RWPE2 (cell line): ENCODE results near the gene WASL.

Experiments
- ATAC-seq: fragments of 200-7000 bp; cut with Tn5 transposase; 3 replicates; pipeline ENCODE4 v1.9.1; 2021; ENCODE audit warnings: low read depth
- DNase-seq: peaks from one replicate; pipeline ENCODE4 v3.0.0-alpha.2; 2020; ENCODE audit warnings: low spot score
- H3K27ac ChIP-seq: fragments of 450-650 bp; 2 replicates; pipeline ENCODE4 v1.5.1; 2017; ENCODE audit warnings: mild to moderate bottlenecking; ENCODE audit not compliant: poor library complexity, severe bottlenecking
- H3K27me3 ChIP-seq: fragments of 250-450 bp; sonication (Bioruptor Pico); 2 replicates; pipeline ENCODE4 v1.5.1; 2021; ENCODE audit warnings: mild to moderate bottlenecking, moderate library complexity; ENCODE audit not compliant: insufficient read depth, poor library complexity, severe bottlenecking
- H3K36me3 ChIP-seq: fragments of 250-450 bp; sonication (Bioruptor Pico); 2 replicates; pipeline ENCODE4 v1.5.1; 2020; ENCODE audit warnings: low read depth, mild to moderate bottlenecking, moderate library complexity
- H3K4me1 ChIP-seq: fragments of 250-450 bp; sonication (Bioruptor Pico); 2 replicates; pipeline ENCODE4 v1.5.1; 2021; ENCODE audit warnings: mild to moderate bottlenecking, moderate library complexity; ENCODE audit not compliant: insufficient read depth, poor library complexity, severe bottlenecking
- H3K4me3 ChIP-seq: fragments of 250-450 bp; sonication (Bioruptor Pico); 2 replicates; pipeline ENCODE4 v1.5.1; 2021; ENCODE audit warnings: mild to moderate bottlenecking, moderate library complexity; ENCODE audit not compliant: severe bottlenecking
- H3K9me3 ChIP-seq: fragments of 250-450 bp; sonication (Bioruptor Pico); 2 replicates; pipeline ENCODE4 v1.5.1; 2021; ENCODE audit warnings: mild to moderate bottlenecking, moderate library complexity; ENCODE audit not compliant: severe bottlenecking
- CTCF ChIP-seq: fragments of 450-650 bp; IDR thresholded peaks from one replicate; pipeline ENCODE4 v1.5.1; 2017; ENCODE audit warnings: mild to moderate bottlenecking, moderate library complexity; ENCODE audit not compliant: poor library complexity, severe bottlenecking

WASL gene

GRCh38 chr7:123655614-123656013 lies 93.2 kb downstream of the WASL start, which contains the start of gene LMOD2:
Gene LMOD2 (plus strand): TSS chr7:123655866. CDS start chr7:123655964, 98 bp downstream.
- DNase-seq (no peak), ATAC-seq (no peak)
- H3K36me3 ChIP-seq, result no peaks in the 10 kb centered on the region
- no peaks in the 10 kb centered on the region for H3K4me1 ChIP-seq
- TF ChIP-seq CTCF, result no peak
- H3K4me3 ChIP-seq, result no peak within 1 kb of the TSS
- no peaks in the 10 kb centered on the region for H3K27me3 ChIP-seq
- no peak within 1 kb of the TSS for H3K27ac ChIP-seq
- no peaks in the 10 kb centered on the region for H3K9me3 ChIP-seq

- no peaks in the 10 kb centered on the region for H3K36me3 ChIP-seq
- no peak overlapping the region for H3K4me3 ChIP-seq
- DNase-seq (no peak), ATAC-seq (no peak)
- TF ChIP-seq CTCF, result no peak
- H3K27ac ChIP-seq, result no peak overlapping the region
- no peaks in the 10 kb centered on the region for H3K27me3 ChIP-seq
- peaks cover 5% of the 10 kb centered on the region for H3K4me1 ChIP-seq
- H3K9me3 ChIP-seq, result no peaks in the 10 kb centered on the region
Measured at GRCh38 chr7:123653162-123653561, 95.6 kb downstream of the WASL start.

GRCh38 chr7:123652406-123652805 lies 96.4 kb downstream of the WASL start:
- Histone ChIP-seq H3K27me3 (no peaks in the 10 kb centered on the region), H3K4me3 (no peak overlapping the region), H3K27ac (no peak overlapping the region), H3K9me3 (no peaks in the 10 kb centered on the region), H3K4me1 (peaks cover 5% of the 10 kb centered on the region), H3K36me3 (no peaks in the 10 kb centered on the region)
- TF ChIP-seq CTCF, result no peak
- ATAC-seq (no peak), DNase-seq (no peak)

GRCh38 chr7:123650595-123650994 lies 98.2 kb downstream of the WASL start:
- Histone ChIP-seq H3K36me3 (no peaks in the 10 kb centered on the region), H3K4me3 (no peak overlapping the region), H3K4me1 (peaks cover 12% of the 10 kb centered on the region), H3K27me3 (no peaks in the 10 kb centered on the region), H3K27ac (no peak overlapping the region), H3K9me3 (no peaks in the 10 kb centered on the region)
- no peak for TF ChIP-seq CTCF
- DNase-seq (no peak), ATAC-seq (no peak)

GRCh38 chr7:123649964-123650363 lies 98.8 kb downstream of the WASL start:
- no peak for DNase-seq

More at GRCh38 chr7:123649964-123650363, 98.8 kb downstream of the WASL start:
- peak; percentile 89 for ATAC-seq
- H3K4me3 ChIP-seq, result no peak overlapping the region
- TF ChIP-seq CTCF, result no peak
- H3K9me3 ChIP-seq, result no peaks in the 10 kb centered on the region
- no peaks in the 10 kb centered on the region for H3K36me3 ChIP-seq
- no peaks in the 10 kb centered on the region for H3K27me3 ChIP-seq
- H3K4me1 ChIP-seq, result peaks cover 12% of the 10 kb centered on the region
- no peak overlapping the region for H3K27ac ChIP-seq
